PC-9 (cell line): Measurements from ENCODE around the gene BCL11A. TPM values are rescaled to one million over a fixed set of nuclear protein-coding genes. Genes with fewer than 3 reads are reported as not detected.

ENCODE experiments used
- BruUV-seq: library from RNA; stranded (reverse); fragments of 400-500 nt; replicated peaks from 2 replicates; lab custom pipeline; 2021; lab: Mats Ljungman, UMichigan
- CTCF ChIA-PET: fragments of 300-600 bp; sonication (Branson Sonifier 250); formaldehyde crosslinking; loops from one replicate; lab custom pipeline; 2022; ENCODE audit warnings: antibody characterized with exemption; lab: Charles Lee
- POLR2A ChIA-PET: fragments of 300-600 bp; sonication (Branson Sonifier 250); formaldehyde crosslinking; loops from one replicate; lab custom pipeline; 2022; ENCODE audit warnings: antibody characterized with exemption; ENCODE audit not compliant: unreplicated experiment; lab: Charles Lee
- DNase-seq, 2 experiments: peaks; one replicate each; pipeline versions ENCODE4 v3.0.0 to v3.0.0-alpha.2; 2015 to 2022; ENCODE audit warnings: mixed read lengths in 1 of 2
- H2AFZ ChIP-seq: fragments of 200-600 bp; sonication (generic); 2 replicates; pipeline ENCODE4 v1.8.1; 2017; ENCODE audit warnings: antibody characterized with exemption
- H3F3A ChIP-seq: fragments of 200-600 bp; sonication (generic); 2 replicates; pipeline ENCODE4 v1.8.1; 2017; ENCODE audit warnings: antibody characterized with exemption, mild to moderate bottlenecking, low read depth; ENCODE audit not compliant: insufficient read depth
- H3K27ac ChIP-seq: fragments of 200-600 bp; sonication (generic); 2 replicates; pipeline ENCODE4 v1.6.1; 2016; ENCODE audit warnings: mixed run types
- H3K27me3 ChIP-seq: fragments of 200-600 bp; sonication (generic); 2 replicates; pipeline ENCODE4 v1.6.1; 2016; ENCODE audit warnings: low read depth, mixed run types; ENCODE audit not compliant: insufficient read depth
- H3K36me3 ChIP-seq: fragments of 200-600 bp; sonication (generic); 2 replicates; pipeline ENCODE4 v1.6.1; 2016; ENCODE audit warnings: low read depth, mixed run types
- H3K4me1 ChIP-seq: fragments of 200-600 bp; sonication (generic); replicated peaks from 2 replicates; pipeline ENCODE4 v1.6.1; 2016; ENCODE audit warnings: mixed run types; ENCODE audit not compliant: insufficient read depth
- H3K4me2 ChIP-seq: fragments of 200-600 bp; sonication (generic); 2 replicates; pipeline ENCODE4 v1.6.1; 2017; ENCODE audit warnings: mixed run types
- H3K4me3 ChIP-seq: fragments of 200-600 bp; sonication (generic); 2 replicates; pipeline ENCODE4 v1.6.1; 2016; ENCODE audit warnings: mixed run types
- H3K79me2 ChIP-seq: fragments of 200-600 bp; sonication (generic); 2 replicates; pipeline ENCODE4 v1.6.1; 2017; ENCODE audit warnings: low read depth, mixed run types
- H3K9me2 ChIP-seq: fragments of 200-600 bp; sonication (generic); 2 replicates; pipeline ENCODE4 v1.8.1; 2017; ENCODE audit warnings: mild to moderate bottlenecking; ENCODE audit not compliant: insufficient read depth
- H3K9me3 ChIP-seq: fragments of 200-600 bp; sonication (generic); 2 replicates; pipeline ENCODE4 v1.8.1; 2016; ENCODE audit warnings: low read depth; ENCODE audit not compliant: insufficient read depth
- H4K20me1 ChIP-seq: fragments of 200-600 bp; sonication (generic); 2 replicates; pipeline ENCODE4 v1.8.1; 2017; ENCODE audit not compliant: insufficient read depth
- EZH2 ChIP-seq: fragments of 200-600 bp; sonication (generic); IDR thresholded peaks from 2 replicates; pipeline ENCODE4 v1.8.0; 2017; ENCODE audit warnings: antibody characterized with exemption, low read depth
- intact Hi-C: fragments of 100-400 bp; cut with micrococcal nuclease; formaldehyde crosslinking; loops from one replicate; pipeline ENCODE4 v1.10.0; 2022; ENCODE audit not compliant: unreplicated experiment
- total RNA-seq: library from RNA; stranded (reverse); gene quantifications from 2 replicates; pipeline ENCODE4 v1.2.3, GENCODE V29; 2021
- TF ChIP-seq, protein P1 (sequence below): fragments of 200-600 bp; sonication (generic); conservative IDR thresholded peaks from 2 replicates; pipeline ENCODE4 v1.6.1; 2017; ENCODE audit warnings: mixed run types, antibody characterized with exemption, mild to moderate bottlenecking, moderate library complexity

The BCL11A gene
- total RNA-seq, 1 experiment from 2014 or later: not detected

DNA sequence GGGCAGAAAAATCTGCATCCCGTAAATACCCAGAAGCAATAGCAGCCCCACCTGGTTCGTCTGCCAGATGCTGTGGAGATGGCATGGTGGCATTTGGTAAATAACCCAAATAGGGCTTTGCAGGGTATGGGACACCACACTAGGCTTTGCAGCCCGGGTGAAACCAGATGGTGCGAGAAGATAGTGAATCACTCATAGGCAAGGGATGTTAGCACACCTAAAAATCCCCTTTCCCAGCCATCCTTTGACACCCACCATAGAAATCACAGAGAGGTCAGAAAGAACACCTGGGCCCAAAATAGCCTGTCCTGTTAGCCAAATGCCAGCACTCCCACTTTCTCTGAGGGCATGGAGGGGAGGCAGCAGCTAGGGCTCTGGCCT lies 47.6 kb downstream of the BCL11A start:
- no peak for DNase-seq
- CTCF ChIA-PET: no interaction called here

DNA sequence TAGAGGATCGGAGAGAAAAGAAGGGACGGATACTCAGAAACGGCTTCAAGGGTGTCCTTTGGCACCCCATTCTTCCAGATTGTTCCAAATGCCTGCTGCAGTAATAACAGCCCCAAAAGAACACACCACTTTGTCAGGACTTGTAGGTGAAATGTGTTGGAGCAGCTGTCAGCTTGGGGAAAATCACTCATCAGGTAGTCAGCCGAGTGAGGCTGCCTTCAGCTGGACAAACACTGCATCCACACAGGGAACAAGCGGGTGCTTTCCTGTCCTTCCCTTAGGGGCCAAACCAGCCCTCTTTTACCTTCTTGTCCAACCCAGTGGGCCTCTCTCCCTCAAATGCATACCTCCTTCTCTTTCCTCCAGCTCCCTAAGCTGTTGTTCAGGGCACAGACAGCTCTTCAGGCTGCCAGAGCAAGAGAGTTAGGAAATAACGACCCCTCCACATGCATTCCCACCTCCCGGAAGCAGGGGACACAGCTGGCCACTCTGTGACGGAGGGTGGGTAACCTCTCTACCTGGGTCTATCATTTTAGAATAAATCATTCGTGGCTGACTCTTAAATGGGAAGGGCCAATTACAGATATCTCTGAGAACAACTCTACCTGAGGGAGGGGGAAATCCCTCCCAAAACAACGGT lies 48.1 kb downstream of the BCL11A start:
- CTCF ChIA-PET: no interaction called here
- Histone ChIP-seq H3F3A (no peaks in the 10 kb centered on the region), H2AFZ (no peak overlapping the region), H3K9me2 (no peaks in the 10 kb centered on the region), H4K20me1 (no peaks in the 10 kb centered on the region), H3K27me3 (peaks cover 96% of the 10 kb centered on the region), H3K4me1 (no peaks in the 10 kb centered on the region), H3K79me2 (no peaks in the 10 kb centered on the region), H3K36me3 (no peaks in the 10 kb centered on the region), H3K9me3 (no peaks in the 10 kb centered on the region), H3K4me3 (no peak overlapping the region), H3K27ac (no peak overlapping the region), H3K4me2 (no peak overlapping the region)
- no TSS peak for BruUV-seq
- intact Hi-C loops: no loop called here
- TF ChIP-seq, protein P1, sequence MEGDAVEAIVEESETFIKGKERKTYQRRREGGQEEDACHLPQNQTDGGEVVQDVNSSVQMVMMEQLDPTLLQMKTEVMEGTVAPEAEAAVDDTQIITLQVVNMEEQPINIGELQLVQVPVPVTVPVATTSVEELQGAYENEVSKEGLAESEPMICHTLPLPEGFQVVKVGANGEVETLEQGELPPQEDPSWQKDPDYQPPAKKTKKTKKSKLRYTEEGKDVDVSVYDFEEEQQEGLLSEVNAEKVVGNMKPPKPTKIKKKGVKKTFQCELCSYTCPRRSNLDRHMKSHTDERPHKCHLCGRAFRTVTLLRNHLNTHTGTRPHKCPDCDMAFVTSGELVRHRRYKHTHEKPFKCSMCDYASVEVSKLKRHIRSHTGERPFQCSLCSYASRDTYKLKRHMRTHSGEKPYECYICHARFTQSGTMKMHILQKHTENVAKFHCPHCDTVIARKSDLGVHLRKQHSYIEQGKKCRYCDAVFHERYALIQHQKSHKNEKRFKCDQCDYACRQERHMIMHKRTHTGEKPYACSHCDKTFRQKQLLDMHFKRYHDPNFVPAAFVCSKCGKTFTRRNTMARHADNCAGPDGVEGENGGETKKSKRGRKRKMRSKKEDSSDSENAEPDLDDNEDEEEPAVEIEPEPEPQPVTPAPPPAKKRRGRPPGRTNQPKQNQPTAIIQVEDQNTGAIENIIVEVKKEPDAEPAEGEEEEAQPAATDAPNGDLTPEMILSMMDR: no peak
- TF ChIP-seq EZH2: no peak
- POLR2A ChIA-PET: no interaction called here
- DNase-seq: no peak

More for the DNA sequence above, 47.6 kb downstream of the BCL11A start:
- Histone ChIP-seq H3K9me2 (no peaks in the 10 kb centered on the region), H4K20me1 (no peaks in the 10 kb centered on the region), H2AFZ (no peak overlapping the region), H3F3A (no peaks in the 10 kb centered on the region), H3K27me3 (peaks cover 91% of the 10 kb centered on the region), H3K4me2 (no peak overlapping the region), H3K4me1 (no peaks in the 10 kb centered on the region), H3K27ac (no peak overlapping the region), H3K36me3 (no peaks in the 10 kb centered on the region), H3K9me3 (no peaks in the 10 kb centered on the region), H3K4me3 (no peak overlapping the region), H3K79me2 (no peaks in the 10 kb centered on the region)
- TF ChIP-seq EZH2: no peak
- TF ChIP-seq, protein P1: no peak
- intact Hi-C loops: no loop called here
- POLR2A ChIA-PET: no interaction called here
- no TSS peak for BruUV-seq

DNA sequence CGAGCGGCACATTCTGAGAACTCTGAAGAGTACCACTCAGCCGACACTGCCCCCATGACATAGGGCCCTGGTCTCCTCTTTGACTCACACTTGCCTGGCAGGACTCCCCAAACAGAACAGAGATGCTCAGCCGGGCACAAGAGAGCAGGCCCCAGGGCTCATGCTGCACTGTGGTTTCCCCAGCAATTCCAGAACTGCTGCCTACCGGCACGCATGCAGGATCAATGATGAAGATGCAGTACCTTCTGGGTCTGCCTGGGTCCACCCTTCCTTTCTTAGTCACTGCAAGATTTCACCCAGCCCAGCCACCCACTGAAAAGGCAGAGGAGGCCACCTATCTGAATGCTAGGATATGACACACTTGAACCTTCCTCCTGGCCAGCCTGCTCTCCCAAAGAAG lies 49.4 kb downstream of the BCL11A start:
- DNase-seq: no peak
- no peak overlapping the region for H2AFZ ChIP-seq
- H3K27ac ChIP-seq: no peak overlapping the region
- peaks cover 96% of the 10 kb centered on the region for H3K27me3 ChIP-seq
- no peaks in the 10 kb centered on the region for H3F3A ChIP-seq
- ChIA-PET POLR2A (no interaction called here), CTCF (no interaction called here)
- H3K36me3 ChIP-seq: no peaks in the 10 kb centered on the region
- no peak overlapping the region for H3K4me3 ChIP-seq
- H3K4me2 ChIP-seq: no peak overlapping the region
- no peak for TF ChIP-seq EZH2
- TF ChIP-seq, protein P1: no peak
- no peaks in the 10 kb centered on the region for H3K79me2 ChIP-seq
- no peaks in the 10 kb centered on the region for H3K9me3 ChIP-seq
- H3K9me2 ChIP-seq: no peaks in the 10 kb centered on the region
- intact Hi-C loops: no loop called here
- no peaks in the 10 kb centered on the region for H4K20me1 ChIP-seq
- no peaks in the 10 kb centered on the region for H3K4me1 ChIP-seq
- BruUV-seq: no TSS peak
